ENCODE data around the gene GNAQ.
A peak's percentile ranks its signal among the peaks of the same experiment; 100 is the strongest.

Gene GNAQ

GRCh38 chr9:77830618-77831285, 200.9 kb downstream of the GNAQ start:
- Histone ChIP-seq H2AFZ (ENCODE audit: low read depth, low read length) (no peak overlapping the region), H3K4me2 (ENCODE audit: insufficient read depth, low read length) (no peak overlapping the region), H3K79me2 (ENCODE audit: insufficient read depth, low read length) (peaks cover 78% of the 10 kb centered on the region), H3K27ac (ENCODE audit: low read length) (no peak overlapping the region), H3K9me3 (ENCODE audit: insufficient read depth, low read length, severe bottlenecking) (no peaks in the 10 kb centered on the region), H3K4me3 (ENCODE audit: low read depth in 1 of 2, low read length in 2 of 2) (no peak overlapping the region), H3K27me3 (ENCODE audit: insufficient read depth, low read length, poor library complexity) (no peaks in the 10 kb centered on the region), H3K9ac (ENCODE audit: low read depth, low read length) (no peak overlapping the region), H3K4me1 (ENCODE audit: insufficient read depth, low read length) (peaks cover 8% of the 10 kb centered on the region; the same call in 1 of the 2 replicates), H3K36me3 (ENCODE audit: insufficient read depth, low read length) (peaks cover 6% of the 10 kb centered on the region; the same call in 1 of the 2 replicates), H4K20me1 (ENCODE audit: insufficient read depth, low read length) (peaks cover 4% of the 10 kb centered on the region; the same call in 1 of the 2 replicates)
- no peak for DNase-seq
- ATAC-seq (ENCODE audit: insufficient read depth, low read depth), result no peak
- TF ChIP-seq, protein P1, sequence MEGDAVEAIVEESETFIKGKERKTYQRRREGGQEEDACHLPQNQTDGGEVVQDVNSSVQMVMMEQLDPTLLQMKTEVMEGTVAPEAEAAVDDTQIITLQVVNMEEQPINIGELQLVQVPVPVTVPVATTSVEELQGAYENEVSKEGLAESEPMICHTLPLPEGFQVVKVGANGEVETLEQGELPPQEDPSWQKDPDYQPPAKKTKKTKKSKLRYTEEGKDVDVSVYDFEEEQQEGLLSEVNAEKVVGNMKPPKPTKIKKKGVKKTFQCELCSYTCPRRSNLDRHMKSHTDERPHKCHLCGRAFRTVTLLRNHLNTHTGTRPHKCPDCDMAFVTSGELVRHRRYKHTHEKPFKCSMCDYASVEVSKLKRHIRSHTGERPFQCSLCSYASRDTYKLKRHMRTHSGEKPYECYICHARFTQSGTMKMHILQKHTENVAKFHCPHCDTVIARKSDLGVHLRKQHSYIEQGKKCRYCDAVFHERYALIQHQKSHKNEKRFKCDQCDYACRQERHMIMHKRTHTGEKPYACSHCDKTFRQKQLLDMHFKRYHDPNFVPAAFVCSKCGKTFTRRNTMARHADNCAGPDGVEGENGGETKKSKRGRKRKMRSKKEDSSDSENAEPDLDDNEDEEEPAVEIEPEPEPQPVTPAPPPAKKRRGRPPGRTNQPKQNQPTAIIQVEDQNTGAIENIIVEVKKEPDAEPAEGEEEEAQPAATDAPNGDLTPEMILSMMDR (IDR thresholded peaks at IDR 0.05; ENCODE audit: borderline replicate concordance, extremely low read depth, low read length, poor library complexity, severe bottlenecking), result no peak
- TF ChIP-seq EZH2 (IDR thresholded peaks at IDR 0.05; ENCODE audit: borderline replicate concordance, low read depth, low read length, severe bottlenecking), result no peak

GRCh38 chr9:77829420-77829819, 202.2 kb downstream of the GNAQ start:
- no peak overlapping the region for H3K4me3 ChIP-seq (ENCODE audit: low read depth in 1 of 2, low read length in 2 of 2)
- peaks cover 72% of the 10 kb centered on the region for H3K79me2 ChIP-seq (ENCODE audit: insufficient read depth, low read length)
- H3K27me3 ChIP-seq (ENCODE audit: insufficient read depth, low read length, poor library complexity), result no peaks in the 10 kb centered on the region
- H3K4me1 ChIP-seq (ENCODE audit: insufficient read depth, low read length), result no peaks in the 10 kb centered on the region
- no peak overlapping the region for H3K9ac ChIP-seq (ENCODE audit: low read depth, low read length)
- no peak overlapping the region for H3K4me2 ChIP-seq (ENCODE audit: insufficient read depth, low read length)
- H4K20me1 ChIP-seq (ENCODE audit: insufficient read depth, low read length), result peaks cover 6% of the 10 kb centered on the region
- H3K9me3 ChIP-seq (ENCODE audit: insufficient read depth, low read length, severe bottlenecking), result no peaks in the 10 kb centered on the region
- TF ChIP-seq EZH2 (IDR thresholded peaks at IDR 0.05; ENCODE audit: borderline replicate concordance, low read depth, low read length, severe bottlenecking), result no peak
- TF ChIP-seq, protein P1 (IDR thresholded peaks at IDR 0.05; ENCODE audit: borderline replicate concordance, extremely low read depth, low read length, poor library complexity, severe bottlenecking), result no peak
- ATAC-seq (ENCODE audit: insufficient read depth, low read depth) (no peak), DNase-seq (no peak)
- no peak overlapping the region for H3K27ac ChIP-seq (ENCODE audit: low read length)
- H2AFZ ChIP-seq (ENCODE audit: low read depth, low read length), result no peak overlapping the region
- H3K36me3 ChIP-seq (ENCODE audit: insufficient read depth, low read length), result peaks cover 10% of the 10 kb centered on the region; the same call in 1 of the 2 replicates

DNA sequence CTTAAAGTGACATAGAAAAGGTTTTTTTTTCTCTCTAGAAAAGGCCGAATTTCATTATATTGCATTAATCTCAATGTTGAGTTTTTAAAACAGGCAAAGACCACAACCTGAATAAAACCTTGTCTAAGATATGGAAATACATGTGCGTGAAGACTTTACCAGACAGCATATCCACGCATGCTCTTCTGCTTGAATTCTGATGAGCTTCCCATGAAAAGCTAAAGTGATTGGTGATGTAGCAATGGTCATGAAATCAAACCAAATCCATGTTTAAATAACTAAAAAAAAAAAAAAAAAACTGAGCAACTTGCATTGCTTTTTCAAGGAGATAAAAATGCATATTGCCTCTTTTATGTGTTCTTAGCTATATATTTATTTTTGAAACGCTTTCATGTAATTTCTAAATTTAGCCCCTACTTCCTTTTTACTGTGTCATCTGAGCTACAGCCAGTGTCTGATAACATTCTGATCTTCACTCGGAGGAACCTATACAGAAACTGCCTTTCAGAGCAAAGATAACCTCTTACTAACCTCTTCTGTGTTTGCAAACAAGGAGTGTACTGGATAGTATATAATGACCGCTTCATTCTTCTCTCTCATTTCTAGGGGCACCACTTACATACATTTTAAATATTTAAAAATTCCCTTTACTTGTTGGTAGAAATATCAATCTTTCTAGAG, 204.4 kb downstream of the GNAQ start:
- H2AFZ ChIP-seq (ENCODE audit: low read depth, low read length), result no peak overlapping the region
- H3K4me3 ChIP-seq (ENCODE audit: low read depth in 1 of 2, low read length in 2 of 2), result no peak overlapping the region
- peaks cover 63% of the 10 kb centered on the region for H3K79me2 ChIP-seq (ENCODE audit: insufficient read depth, low read length)
- H3K36me3 ChIP-seq (ENCODE audit: insufficient read depth, low read length), result peaks cover 8% of the 10 kb centered on the region; the same call in 1 of the 2 replicates
- ATAC-seq (ENCODE audit: insufficient read depth, low read depth) (peak; percentile 44; the same call in 2 of the 3 replicates), DNase-seq (no peak)
- no peak overlapping the region for H3K27ac ChIP-seq (ENCODE audit: low read length)
- H3K9ac ChIP-seq (ENCODE audit: low read depth, low read length), result no peak overlapping the region
- H3K4me2 ChIP-seq (ENCODE audit: insufficient read depth, low read length), result no peak overlapping the region
- H3K4me1 ChIP-seq (ENCODE audit: insufficient read depth, low read length), result no peaks in the 10 kb centered on the region; the same call in 1 of the 2 replicates
- TF ChIP-seq, protein P1 (IDR thresholded peaks at IDR 0.05; ENCODE audit: borderline replicate concordance, extremely low read depth, low read length, poor library complexity, severe bottlenecking), result no peak
- no peak for TF ChIP-seq EZH2 (IDR thresholded peaks at IDR 0.05; ENCODE audit: borderline replicate concordance, low read depth, low read length, severe bottlenecking)
- no peaks in the 10 kb centered on the region for H3K9me3 ChIP-seq (ENCODE audit: insufficient read depth, low read length, severe bottlenecking)
- no peaks in the 10 kb centered on the region for H3K27me3 ChIP-seq (ENCODE audit: insufficient read depth, low read length, poor library complexity)
- H4K20me1 ChIP-seq (ENCODE audit: insufficient read depth, low read length), result peaks cover 6% of the 10 kb centered on the region

Measured in DND-41 (cell line).